GM21360 (cell line): Measurements from ENCODE around the gene EFNA4.

ENCODE experiments used
- ATAC-seq: cut with Tn5 transposase; IDR thresholded peaks from one replicate; pipeline ENCODE4 v1.9.1; 2021; ENCODE audit warnings: mild to moderate bottlenecking, moderate library complexity; ENCODE audit not compliant: unreplicated experiment

Gene EFNA4

GRCh38 chr1:155072531-155073289 is 9.2 kb downstream of the EFNA4 start:
- no peak for ATAC-seq

GRCh38 chr1:155073377-155074242 is 10.1 kb downstream of the EFNA4 start:
- ATAC-seq, result no peak

DNA sequence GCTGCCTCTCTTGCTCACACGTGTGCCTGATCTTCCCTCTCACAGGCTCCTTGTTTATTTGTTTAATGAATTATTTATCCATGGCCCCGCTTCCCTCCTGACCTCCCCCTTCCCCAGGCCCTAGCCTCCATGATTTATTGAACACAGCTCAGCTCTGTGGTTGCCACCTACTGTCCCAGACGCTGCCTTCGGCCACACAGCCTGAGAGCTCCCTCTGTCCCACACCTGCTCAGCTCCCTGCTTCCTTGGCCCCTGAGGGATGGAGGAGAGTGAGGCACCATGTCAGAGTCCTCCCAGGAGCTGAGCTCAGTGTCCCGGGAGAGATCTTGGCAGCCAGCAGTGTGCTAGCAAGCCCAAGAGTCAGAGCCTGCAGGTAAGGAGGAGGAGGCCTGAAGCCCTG is 12.0 kb downstream of the EFNA4 start:
- no peak for ATAC-seq

DNA sequence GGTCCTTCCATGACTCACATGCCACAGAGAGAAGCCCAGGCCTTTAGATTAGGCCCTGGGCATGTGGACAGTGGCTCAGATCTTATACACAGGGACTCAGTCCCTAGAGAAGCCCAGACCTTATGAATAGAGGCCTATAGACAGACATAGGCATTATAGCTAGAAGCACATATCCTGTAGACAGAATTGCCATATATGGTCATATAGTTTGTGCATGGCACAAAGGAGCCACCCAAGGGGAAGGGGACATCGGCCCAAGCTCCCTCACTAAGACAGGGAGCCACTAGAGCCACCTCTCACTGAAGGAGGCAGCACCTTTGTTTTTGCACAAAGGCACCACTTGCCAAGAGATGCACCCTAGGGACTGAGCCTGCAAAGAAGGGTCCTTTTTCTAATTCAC is 12.8 kb downstream of the EFNA4 start:
- ATAC-seq, result no peak

- ATAC-seq, result no peak
Measured at GRCh38 chr1:155077346-155077745, 13.8 kb downstream of the EFNA4 start.

DNA sequence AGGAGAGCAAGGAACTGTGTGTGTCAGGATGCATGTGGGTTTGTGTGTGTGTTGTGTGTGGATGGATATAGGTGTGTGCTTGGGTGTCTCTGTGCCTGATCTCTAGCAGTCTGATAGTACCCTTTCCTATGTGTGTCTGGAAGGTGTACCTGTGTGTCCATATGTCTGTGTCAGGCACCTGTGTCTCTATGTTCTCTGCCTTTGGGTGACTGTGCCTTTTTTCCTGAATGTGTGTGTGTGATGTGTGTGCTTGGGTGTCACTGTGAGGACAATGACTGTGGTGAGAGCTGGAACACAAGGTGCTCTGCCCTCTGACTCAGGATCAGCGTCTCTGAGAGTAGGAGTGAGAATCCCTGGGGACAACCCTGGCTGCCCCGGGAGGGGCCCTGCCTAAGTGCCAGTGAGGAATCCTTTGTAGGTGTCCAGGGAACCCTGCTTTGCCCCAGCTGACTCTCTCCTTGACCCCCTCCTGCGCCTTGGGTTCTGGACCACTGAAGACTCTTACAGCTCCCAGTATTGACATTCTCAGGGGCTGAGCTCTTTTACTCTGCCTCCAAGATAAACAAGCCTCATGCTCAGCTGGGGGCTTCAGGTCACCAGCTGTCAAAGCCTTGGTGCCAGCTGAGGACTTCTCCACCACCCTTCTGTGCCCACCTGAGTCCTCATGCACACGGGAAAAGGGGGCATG is 14.4 kb downstream of the EFNA4 start:
- no peak for ATAC-seq

GRCh38 chr1:155078469-155079209 is 15.1 kb downstream of the EFNA4 start, which contains the start of gene EFNA3:
Gene EFNA3, plus strand, starts transcription at chr1:155078837. Its CDS starts 105 bp downstream, at chr1:155078942.
- peak; percentile 43 for ATAC-seq

DNA sequence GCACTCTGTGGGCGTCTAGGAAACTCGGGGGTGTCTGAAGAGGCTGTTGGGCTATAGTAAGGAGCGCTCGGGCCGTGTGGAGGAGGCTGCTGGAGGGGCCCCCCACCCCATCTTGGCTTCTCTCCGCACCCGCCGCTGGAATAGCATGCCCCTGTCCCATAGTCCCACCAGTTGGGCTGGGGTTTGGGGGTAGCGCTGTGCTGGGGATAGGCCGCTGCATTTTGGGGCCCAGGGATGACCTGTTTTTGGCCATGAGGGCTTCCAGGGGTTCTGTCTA is 15.6 kb downstream of the EFNA4 start:
- no peak for ATAC-seq

DNA sequence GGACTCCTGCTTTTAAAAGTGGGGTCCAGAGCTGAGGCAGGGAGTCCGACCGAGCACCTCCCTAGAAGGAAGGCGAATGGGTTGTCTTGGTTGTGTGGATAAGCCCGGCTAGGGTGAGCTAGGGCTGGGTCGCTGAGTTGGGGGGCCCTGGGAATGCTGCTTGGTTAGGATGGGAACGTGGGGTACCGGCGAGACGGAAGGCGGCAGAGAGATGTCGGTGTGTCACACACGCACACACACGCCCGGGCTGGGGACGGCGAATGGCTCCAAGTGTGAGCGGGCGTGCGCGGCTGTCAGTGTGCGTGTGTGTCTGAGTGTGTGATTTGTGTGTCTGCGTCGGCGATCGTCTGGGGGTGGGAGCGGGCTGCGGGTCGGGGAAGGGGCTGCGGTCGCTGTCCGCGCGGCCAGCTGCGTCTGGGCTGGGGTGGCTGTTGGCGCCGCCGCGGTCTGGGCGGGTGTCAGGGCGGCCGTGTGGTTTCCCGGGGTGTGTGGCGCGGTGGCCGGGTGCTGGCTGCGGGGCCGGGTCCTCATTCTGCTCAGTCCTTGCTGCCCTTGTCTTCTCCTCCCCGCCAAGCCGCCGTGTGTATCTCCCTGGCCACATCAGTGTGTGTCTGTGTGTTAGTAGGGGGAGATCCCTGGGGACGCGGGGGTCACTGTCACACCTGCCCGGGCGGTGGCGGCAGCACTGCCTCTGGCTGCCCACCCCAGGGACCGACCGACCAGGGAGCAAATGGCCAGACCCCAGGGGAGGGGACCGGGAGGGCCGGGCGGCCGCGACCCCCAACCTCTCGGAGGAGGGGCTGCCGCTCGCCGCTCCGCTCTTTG is 16.2 kb downstream of the EFNA4 start:
- no peak for ATAC-seq

- no peak for ATAC-seq
Measured at GRCh38 chr1:155080312-155081228, 17.0 kb downstream of the EFNA4 start.

GRCh38 chr1:155081472-155082300 is 18.1 kb downstream of the EFNA4 start:
- ATAC-seq, result no peak

DNA sequence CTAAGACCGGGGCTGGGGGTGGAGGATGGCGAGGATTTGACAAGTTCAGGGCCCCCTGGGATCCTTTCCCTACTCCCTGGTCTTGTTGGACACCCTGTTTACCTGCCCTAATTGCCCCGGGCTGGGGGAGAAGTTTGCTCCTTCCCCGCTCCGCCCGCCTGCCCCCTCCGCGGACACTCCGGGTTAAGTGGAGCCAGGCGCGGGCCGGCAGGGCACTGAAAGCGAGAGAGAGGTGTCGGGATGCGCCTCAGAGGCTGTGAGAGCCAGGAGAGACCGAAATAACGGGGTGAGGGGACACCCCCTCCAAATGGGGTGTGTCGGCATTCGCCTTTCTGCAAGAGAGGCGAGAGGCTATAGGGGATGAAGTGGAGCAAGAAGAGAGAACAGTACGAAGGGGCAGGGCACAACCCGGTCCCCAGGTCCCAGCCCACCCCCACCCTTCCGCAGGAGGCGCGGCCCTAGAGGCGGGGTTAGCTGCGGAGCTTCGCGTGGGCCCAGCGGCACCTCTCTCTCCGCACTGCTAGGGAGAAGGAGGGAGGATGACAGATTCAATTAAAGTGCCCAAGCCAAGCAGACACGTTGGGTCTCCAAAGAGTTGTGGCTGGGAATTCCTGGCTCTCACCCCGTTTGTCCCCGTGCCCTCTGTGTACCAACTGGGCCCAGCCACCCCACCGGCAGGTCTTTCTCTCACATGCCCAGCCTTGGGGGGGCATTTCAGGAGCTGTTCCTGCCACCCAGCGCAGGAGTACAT is 18.9 kb downstream of the EFNA4 start:
- no peak for ATAC-seq

GRCh38 chr1:155083052-155083541 is 19.6 kb downstream of the EFNA4 start:
- ATAC-seq, result no peak

GRCh38 chr1:155083865-155084721 is 20.6 kb downstream of the EFNA4 start:
- ATAC-seq, result no peak

DNA sequence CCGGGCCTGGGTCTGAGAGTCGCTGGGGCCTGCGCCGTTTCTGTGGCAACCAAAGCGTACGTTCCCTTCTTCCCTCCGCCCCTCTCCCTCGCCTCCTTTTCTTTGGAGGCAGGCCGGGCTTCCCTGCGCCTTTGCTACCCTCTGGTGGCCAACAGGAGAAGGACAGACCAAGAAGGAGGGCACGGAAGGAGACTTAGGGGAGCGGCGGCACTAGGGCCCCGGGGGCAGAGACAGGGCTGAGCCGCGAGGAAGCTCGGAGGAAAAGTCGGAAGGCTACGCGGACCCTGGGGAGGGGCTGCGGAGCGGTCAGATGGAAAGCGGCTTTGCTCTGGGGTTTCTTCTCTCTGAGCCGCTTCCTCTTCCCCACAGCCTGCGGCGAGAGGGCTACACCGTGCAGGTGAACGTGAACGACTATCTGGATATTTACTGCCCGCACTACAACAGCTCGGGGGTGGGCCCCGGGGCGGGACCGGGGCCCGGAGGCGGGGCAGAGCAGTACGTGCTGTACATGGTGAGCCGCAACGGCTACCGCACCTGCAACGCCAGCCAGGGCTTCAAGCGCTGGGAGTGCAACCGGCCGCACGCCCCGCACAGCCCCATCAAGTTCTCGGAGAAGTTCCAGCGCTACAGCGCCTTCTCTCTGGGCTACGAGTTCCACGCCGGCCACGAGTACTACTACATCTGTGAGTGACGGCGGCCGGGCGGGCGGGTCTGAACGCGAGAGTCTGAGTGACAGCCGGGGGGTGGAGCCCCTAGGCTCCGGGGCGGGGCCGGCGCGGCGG is 21.4 kb downstream of the EFNA4 start:
- ATAC-seq, result peak; percentile 63
